ENCODE results near the gene ATPAF1.
"Not testable (repeated sequence)": the region's sequence is repeated elsewhere in the genome, so short reads cannot be mapped to it uniquely, and the experiment has no call there.

Gene ATPAF1, protein sequence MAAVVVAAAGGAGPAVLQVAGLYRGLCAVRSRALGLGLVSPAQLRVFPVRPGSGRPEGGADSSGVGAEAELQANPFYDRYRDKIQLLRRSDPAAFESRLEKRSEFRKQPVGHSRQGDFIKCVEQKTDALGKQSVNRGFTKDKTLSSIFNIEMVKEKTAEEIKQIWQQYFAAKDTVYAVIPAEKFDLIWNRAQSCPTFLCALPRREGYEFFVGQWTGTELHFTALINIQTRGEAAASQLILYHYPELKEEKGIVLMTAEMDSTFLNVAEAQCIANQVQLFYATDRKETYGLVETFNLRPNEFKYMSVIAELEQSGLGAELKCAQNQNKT

GRCh38 chr1:46667782-46668760 lies at the start of gene ATPAF1:
Gene ATPAF1 (minus strand): TSS chr1:46668364. CDS start chr1:46668322, 42 bp downstream.
- DNase-seq = peak in 55 of 58 donors; percentile 10 to 87 (median 67)

DNA sequence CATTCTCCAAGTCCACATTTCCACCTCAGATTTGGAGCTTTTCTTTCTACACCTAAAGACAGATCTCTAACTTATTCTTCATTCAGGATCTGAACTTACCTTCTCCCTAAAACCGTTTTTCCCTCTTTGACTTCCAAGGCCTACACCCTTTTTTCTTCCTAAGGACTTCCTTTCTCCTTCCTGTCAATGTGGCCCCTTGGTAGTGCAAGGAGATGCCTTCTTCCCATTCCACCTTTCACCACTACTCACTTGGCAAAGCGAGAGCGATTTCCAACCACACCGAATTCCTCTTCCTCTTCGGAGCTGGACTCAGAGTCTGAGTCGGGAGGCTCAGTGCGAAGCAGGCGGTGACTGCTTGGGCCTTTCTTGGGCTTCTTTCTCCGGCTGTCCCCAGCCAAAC lies 49.5 kb upstream of the ATPAF1 start:
- DNase-seq = no peak

DNA sequence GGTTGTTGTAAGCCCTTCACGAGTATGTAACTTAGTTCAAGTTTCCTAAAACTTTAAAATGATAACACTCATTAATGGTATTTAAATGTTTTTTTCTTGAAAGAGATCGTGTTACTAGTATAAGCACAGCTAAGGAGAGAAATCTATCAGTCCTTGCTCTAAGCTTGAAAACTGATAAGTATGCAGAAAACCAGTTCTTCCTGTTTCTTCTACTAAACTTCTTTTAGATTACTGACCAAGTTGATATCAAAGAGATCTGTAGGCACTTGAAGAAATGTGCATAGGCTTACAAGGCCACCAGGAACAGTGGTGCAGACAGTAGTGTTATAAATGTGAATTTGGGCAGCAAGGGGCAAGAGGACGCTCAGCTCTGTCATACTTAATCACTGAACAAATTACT lies 46.8 kb upstream of the ATPAF1 start:
- no peak for DNase-seq

GRCh38 chr1:46708121-46708520 lies 40.0 kb upstream of the ATPAF1 start:
- DNase-seq = no peak

- no peak for DNase-seq
These were observed 37.2 kb upstream of the ATPAF1 start for GRCh38 chr1:46705408-46705807.

DNA sequence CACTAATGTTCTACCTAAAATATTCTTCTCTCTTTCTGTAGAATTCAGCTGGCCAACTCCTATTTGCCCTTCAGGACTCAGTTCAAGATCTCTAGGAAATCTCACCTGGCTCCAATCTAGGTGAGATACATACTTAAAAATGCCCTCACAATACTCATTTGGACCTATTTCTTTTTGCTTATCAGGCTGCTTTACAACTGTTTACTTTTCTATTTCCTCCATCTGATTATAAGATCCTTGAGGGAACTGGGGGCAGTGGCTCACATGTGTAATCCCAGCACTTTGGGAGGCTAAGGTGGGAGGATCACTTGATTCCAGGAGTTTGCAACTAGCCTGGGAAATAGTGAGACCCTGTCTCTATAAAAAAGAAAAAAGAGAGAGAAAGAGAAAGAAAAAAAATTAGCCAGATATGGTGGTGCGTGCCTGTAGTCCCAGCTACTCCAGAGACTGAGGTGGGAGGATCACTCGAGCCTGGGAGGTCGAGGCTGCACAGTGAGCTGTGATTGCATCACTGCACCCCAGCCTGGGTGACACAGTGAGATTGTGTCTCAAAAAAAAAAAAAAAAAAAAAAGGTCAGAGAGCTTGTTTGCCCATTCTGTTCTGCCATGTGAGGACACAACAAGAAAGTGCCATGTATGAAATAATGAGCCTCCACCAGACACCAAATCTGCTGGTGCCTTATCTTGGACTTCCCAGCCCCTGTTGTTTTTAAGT lies 35.9 kb upstream of the ATPAF1 start:
- no peak for DNase-seq

DNA sequence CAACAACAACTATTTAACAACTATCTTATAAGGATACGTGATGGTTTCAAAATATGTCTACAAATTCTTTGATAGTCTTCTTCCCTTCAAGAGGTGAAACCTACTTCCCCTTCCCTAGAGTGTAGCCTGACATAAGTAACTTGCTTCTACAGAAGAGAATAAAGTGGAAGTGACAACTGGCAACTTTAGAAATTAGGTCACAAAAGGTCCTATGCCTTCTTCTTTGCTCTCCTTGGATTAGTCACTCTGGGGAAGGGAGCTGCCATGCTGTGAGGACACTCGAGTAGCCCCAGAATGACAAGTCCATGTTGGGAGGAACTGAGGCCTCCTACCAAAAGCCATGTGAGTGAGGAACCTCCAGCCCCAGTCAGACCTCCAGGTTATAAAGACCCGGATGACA lies 31.5 kb upstream of the ATPAF1 start:
- no peak for DNase-seq

DNA sequence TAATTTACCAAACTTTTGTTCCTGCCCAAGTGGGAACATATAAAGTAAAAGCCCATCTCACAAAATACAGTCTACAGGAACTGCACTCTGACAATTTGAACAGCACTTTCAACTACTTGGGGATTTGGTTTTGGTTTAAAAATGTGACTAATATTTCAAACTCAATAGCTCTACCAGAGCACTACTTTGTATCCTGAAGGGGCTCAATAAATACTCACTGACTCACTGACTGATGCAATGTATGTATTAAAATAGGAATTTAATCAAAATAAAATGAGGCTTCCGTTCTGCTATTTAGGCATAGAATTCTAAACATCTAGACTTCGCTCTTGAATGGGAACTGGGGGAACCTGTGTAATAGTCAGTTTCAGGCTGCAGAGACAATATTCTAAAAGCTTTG lies 28.9 kb upstream of the ATPAF1 start:
- no peak for DNase-seq

DNA sequence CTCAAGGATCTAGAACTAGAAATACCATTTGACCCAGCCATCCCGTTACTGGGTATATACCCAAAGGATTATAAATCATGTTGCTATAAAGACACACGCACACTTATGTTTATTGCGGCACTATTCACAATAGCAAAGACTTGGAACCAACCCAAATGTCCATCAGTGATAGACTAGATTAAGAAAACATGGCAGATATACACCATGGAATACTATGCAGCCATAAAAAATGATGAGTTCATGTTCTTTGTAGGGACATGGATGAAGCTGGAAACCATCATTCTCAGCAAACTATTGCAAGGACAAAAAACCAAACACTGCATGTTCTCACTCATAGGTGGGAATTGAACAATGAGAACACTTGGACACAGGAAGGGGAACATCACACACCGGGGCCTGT lies 26.5 kb upstream of the ATPAF1 start:
- not testable (repeated sequence) for DNase-seq

- DNase-seq = no peak
These were observed 24.9 kb upstream of the ATPAF1 start for GRCh38 chr1:46692811-46693770.

DNA sequence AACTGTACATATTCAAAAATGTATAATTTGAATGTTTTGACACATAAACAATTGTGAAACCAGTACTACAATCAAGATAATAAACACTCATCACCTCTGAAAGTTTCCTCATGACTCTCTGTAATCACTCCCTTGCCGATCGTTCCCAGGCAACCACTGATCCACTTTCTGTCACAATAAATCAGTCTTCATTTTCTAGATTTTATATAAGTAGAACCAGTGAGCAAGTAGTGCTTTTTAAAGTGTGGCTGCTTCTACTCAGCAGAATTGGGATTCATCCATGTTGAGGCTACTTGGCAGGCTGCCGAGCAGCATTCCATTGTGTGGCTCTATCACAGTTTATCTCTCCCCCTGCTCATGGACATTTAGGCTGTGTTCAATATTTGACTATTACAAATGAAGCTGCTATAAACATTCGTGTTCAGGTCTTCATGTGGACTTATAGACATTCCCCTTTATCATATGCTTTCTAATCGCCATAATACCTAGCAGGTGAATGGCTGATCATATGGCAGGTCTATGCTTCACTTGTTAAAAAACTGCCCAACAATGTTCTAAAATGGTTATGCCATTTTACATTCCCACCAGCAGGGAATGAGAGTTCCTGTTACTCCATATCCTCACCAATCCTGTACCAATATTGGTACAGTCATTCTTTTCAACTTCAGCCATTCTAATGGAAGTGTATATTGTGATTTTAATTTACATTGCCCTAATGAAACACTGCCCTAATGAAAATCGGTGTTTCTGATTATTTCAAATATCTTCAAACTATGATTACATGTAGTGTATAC lies 24.0 kb upstream of the ATPAF1 start:
- DNase-seq = peak in 15 of 58 donors; percentile 4 to 75 (median 18)

GRCh38 chr1:46690931-46691421 lies 22.8 kb upstream of the ATPAF1 start:
- peak in 2 of 58 donors; percentile 27 to 28 for DNase-seq

- no peak for DNase-seq
These were observed 21.7 kb upstream of the ATPAF1 start for GRCh38 chr1:46689897-46690296.

- DNase-seq = no peak
These were observed 21.2 kb upstream of the ATPAF1 start for GRCh38 chr1:46689356-46689755.

DNA sequence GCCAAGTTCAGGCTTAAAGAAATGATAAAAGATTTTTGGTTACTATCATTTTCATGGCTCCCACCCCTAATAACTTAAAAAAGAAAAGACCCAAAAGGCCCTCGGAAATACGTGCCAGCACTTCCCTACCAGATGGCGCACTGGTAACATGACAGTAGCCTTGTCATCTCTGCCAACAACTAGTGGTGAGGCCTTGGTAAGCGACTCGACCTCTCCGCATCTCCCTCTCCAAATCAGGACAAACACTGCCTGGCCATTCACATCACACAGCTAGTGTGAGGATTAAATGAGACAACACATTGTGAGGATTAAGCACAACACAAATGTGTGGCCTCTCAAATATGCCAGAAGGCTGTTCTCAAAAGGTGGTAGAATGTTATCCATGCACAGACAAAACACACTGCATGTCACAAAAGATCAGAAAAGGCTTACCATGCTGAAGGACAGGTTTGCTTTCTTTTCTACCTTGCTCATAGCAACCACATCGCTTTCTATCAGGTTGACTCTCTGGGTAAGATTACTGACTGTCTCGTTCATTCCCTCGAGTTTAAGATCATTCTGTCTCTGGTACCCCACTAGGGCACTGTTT lies 19.9 kb upstream of the ATPAF1 start:
- peak in 1 of 58 donors; percentile 6 for DNase-seq

DNA sequence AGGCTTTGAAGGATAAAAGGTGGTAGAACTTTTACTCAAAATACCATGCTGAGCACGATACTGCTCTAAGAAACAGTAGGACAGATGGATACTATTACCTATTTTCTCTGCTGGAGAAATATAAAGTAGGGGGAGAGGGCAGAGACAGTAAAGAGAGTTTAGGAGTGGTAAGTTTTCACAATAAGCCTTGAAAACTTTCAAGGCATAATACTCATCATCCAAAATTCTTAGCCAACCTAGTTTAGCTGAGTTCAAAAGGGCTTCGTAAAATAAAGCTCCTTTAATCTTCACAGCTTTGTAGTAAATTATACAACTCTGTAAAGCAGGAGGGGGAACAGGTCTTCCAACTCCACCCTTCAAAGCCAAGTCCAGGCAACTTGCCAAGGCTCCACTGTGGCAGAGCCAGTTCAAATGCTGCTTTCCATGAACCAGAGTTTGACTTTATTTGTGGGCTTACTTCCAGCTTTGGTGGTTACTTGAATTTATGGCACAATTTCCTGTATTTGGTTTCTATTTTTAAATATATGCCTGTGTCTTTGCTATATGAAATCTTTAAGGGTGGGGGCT lies 19.0 kb upstream of the ATPAF1 start:
- DNase-seq = peak in 31 of 58 donors; percentile 3 to 69 (median 27)

DNA sequence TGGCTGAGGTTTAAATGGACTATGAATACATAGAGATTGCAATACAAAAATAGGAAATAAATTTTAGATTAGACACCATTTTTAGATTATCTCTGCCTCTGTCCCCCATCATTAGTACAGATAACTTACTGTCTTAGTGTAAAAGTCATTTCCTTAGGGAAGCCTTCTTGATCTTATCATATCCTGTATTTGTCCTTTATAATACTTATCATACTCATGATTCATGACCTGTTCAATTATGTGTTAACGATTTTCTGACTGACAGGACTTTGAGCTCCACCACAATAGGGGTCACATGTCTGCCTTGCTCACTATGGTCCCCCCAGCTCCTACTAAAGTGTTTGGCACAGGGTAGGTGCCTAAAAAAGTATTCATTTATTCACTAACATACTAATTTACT lies 18.1 kb upstream of the ATPAF1 start:
- DNase-seq = no peak

DNA sequence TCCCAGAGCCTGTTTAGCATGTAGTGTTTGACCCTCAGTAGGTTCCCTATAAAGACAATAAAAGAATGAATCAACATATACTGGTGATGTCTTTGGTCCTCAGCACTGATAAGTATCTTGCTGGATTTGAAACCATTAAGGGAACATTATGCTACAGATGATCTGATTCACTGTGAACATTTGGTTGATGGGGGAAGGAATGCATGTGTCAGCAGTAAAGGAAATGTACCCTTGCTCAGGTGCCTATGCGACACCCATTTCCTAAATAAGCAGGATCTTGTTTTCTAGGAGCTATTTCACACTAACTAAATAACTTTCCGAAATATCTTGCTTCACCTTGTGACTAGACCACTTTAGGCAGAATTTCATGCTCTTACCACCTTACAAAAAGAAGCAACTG lies 16.5 kb upstream of the ATPAF1 start:
- DNase-seq = no peak

- no peak for DNase-seq
These were observed 13.9 kb upstream of the ATPAF1 start for GRCh38 chr1:46682064-46682463.

All from anterior cingulate cortex (tissue), 58 donors.